Activated T-helper 2 cell treated with anti-CD3 and anti-CD28 coated beads, Interferon-gamma antibody, Interleukin-2, Interleukin-4, amounts not matched to agents 10 μg/mL and 5 μg/mL and 100 μg/mL, durations not matched to agents 14 hours and 24 hours and 36 hours (primary cell): ENCODE data around the gene ARHGDIB. TPM values are rescaled to one million over a fixed set of nuclear protein-coding genes. Genes with fewer than 3 reads are reported as not detected.

Experiments used
- DNase-seq: peaks from one replicate; pipeline ENCODE4 v3.0.0; 2021; ENCODE audit warnings: low spot score
- H3K27ac Mint-ChIP-seq: one replicate; pipeline ENCODE4 v1.8.0; 2021; ENCODE audit warnings: mixed read lengths
- H3K27me3 Mint-ChIP-seq: one replicate; pipeline ENCODE4 v1.8.0; 2021; ENCODE audit warnings: low read depth, mixed read lengths
- H3K36me3 Mint-ChIP-seq: one replicate; pipeline ENCODE4 v1.8.0; 2021; ENCODE audit warnings: low read depth, mixed read lengths
- H3K4me1 Mint-ChIP-seq: one replicate; pipeline ENCODE4 v1.8.0; 2021; ENCODE audit warnings: low read depth, mixed read lengths
- H3K4me3 Mint-ChIP-seq: one replicate; pipeline ENCODE4 v1.8.0; 2021; ENCODE audit warnings: low read depth, mild to moderate bottlenecking, moderate library complexity, mixed read lengths
- H3K9me3 Mint-ChIP-seq: one replicate; pipeline ENCODE4 v1.8.0; 2021; ENCODE audit warnings: mixed read lengths
- intact Hi-C: fragments of 100-400 bp; cut with micrococcal nuclease; formaldehyde crosslinking; loops from one replicate; pipeline ENCODE4 v1.15.1; 2023
- total RNA-seq: library from RNA; stranded (reverse); gene quantifications from 2 replicates; pipeline ENCODE4 v1.2.3, GENCODE V29; 2022

Gene ARHGDIB
- total RNA-seq, 1 donor from 2014 or later, result 561 TPM

DNA sequence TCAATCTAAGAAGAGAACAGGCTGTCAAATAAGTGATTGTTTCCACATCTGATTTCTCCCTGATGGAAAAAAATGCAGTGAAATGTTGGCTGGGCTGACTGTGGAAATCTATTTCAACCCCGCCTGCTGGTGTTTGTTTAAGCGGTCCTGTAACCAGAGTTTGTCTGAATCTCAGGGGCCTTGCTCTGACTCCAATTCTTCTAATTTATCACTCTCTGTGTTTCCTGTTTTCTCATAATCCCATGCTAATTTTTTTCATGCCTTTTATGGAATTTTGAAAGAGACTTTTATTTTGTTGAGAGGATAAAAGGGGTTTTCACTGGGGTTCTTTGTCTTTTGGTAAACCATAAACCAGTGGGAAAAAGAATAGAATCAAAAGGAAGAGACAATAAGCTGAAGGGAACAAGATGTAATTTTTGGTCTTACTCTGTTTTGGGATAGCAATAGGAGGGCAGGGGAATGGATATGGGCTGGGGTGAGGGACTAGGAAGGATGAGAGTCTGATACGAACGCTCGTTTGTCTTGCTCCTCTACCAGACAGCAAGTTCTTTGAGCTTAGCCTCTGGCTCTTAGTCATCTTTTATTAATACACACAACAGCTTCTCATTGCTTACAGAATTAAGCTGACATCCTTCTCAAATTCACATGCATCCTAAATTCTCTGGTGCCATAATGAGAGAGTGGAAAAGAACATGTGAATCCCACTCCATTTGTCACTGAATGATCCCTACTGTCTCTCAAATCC, 67.7 kb downstream of the ARHGDIB start:
- Mint-ChIP-seq H3K4me1 (no peaks in the 10 kb centered on the region), H3K36me3 (no peaks in the 10 kb centered on the region), H3K9me3 (no peaks in the 10 kb centered on the region), H3K27ac (no peak overlapping the region), H3K27me3 (peaks cover 22% of the 10 kb centered on the region), H3K4me3 (no peak overlapping the region)
- DNase-seq, result no peak
- intact Hi-C loops, result no loop called here

DNA sequence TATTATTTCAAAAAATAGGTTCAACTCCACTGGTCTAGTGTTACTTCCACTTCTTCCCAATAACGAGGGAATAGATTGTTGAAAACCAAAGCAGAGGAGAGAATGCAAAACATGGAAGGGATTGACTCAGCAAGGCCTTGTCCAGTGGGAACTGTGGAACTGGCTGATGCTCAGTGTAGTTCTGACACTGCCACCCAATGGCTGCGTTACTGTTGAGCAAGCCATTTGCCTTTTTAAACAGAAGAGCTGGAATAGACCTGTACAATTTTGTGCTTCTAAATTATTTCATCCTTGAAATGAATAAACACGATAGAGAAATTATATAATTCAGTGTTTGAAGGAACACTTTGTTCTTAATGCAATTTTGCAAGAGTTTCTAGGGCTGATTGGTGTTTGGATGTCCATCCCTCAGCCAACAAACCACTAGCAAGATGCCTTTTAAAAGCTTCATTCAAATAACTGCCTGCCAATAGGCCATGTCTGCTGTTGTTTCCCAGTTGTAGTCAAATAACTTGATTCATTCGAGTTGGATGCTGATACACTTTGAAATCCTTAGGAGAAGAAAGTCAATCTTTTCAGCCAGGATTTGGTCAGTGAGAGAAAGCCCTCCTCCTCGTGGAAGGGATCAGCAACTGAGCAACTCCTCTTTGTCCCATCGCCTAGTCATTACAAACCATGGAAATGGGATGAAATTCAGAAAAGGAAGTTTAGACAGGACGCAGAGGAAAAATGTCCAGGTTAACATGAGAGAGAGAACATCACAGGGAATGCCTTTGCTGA, 68.5 kb downstream of the ARHGDIB start:
- Mint-ChIP-seq H3K9me3 (no peaks in the 10 kb centered on the region), H3K4me1 (no peaks in the 10 kb centered on the region), H3K27me3 (peaks cover 28% of the 10 kb centered on the region), H3K36me3 (no peaks in the 10 kb centered on the region), H3K4me3 (no peak overlapping the region), H3K27ac (no peak overlapping the region)
- intact Hi-C loops, result no loop called here
- no peak for DNase-seq

Other genes with a start within 250 kb of the ARHGDIB start
- gene WBP11, start 158.1 kb downstream of the ARHGDIB start, total RNA-seq, result 128 and 134 TPM in 2 replicates
- gene C12orf60, start 157.9 kb downstream of the ARHGDIB start, total RNA-seq, result 2.2 and 2.8 TPM in 2 replicates
- not detected in 2 replicates for gene SMCO3, start 147.4 kb downstream of the ARHGDIB start, total RNA-seq
- gene ART4, start 118.1 kb downstream of the ARHGDIB start, total RNA-seq, result not detected in 2 replicates
- gene MGP, start 75.7 kb downstream of the ARHGDIB start, total RNA-seq, result not detected in 2 replicates
- 3.2 and 4.7 TPM in 2 replicates for gene ERP27, start 23.1 kb downstream of the ARHGDIB start, total RNA-seq
- not detected in 2 replicates for gene PDE6H, start 11.4 kb upstream of the ARHGDIB start, total RNA-seq